CD14-positive monocyte (primary cell): ENCODE data around the gene PIH1D1. TPM values are rescaled to one million over a fixed set of nuclear protein-coding genes. Genes with fewer than 3 reads are reported as not detected.
A peak's percentile ranks its signal among the peaks of the same experiment; 100 is the strongest.

Experiments
- DNase-seq, 3 donors: peaks; one replicate each; pipeline ENCODE4 v3.0.0-alpha.2; 2011 to 2022
- H2AFZ ChIP-seq: 2 replicates; pipeline ENCODE4 v1.6.0; 2012; ENCODE audit warnings: mild to moderate bottlenecking, low read depth, low read length, inconsistent platforms; ENCODE audit not compliant: insufficient read depth, poor library complexity, severe bottlenecking
- H3K27ac ChIP-seq, 2 donors: 1 replicate in 1 of 2; 2 replicates in 1 of 2; pipeline ENCODE4 v1.5.1; 2012 to 2013; ENCODE audit warnings: low read length in 2 of 2, control low read depth in 1 of 2, inconsistent platforms in 1 of 2, low read depth in 1 of 2, mild to moderate bottlenecking in 1 of 2
- H3K27me3 ChIP-seq, 2 donors: one replicate each; pipeline versions ENCODE4 v1.6.0 to v1.6.1; 2011 to 2013; ENCODE audit warnings: low read length in 2 of 2; ENCODE audit not compliant: control insufficient read depth in 2 of 2, insufficient read depth in 2 of 2
- H3K36me3 ChIP-seq, 2 donors: replicated peaks in 1 of 2; 1 replicate in 1 of 2; 2 replicates in 1 of 2; pipeline versions ENCODE4 v1.5.1 to v1.6.1; 2012 to 2013; ENCODE audit warnings: low read length in 2 of 2, control low read depth in 1 of 2, inconsistent platforms in 1 of 2, mild to moderate bottlenecking in 1 of 2; ENCODE audit not compliant: insufficient read depth in 2 of 2, control insufficient read depth in 1 of 2
- H3K4me1 ChIP-seq, 2 donors: 1 replicate in 1 of 2; 2 replicates in 1 of 2; pipeline versions ENCODE4 v1.5.1 to v1.6.1; 2012 to 2013; ENCODE audit warnings: low read length in 2 of 2, control low read depth in 1 of 2, inconsistent platforms in 1 of 2, mild to moderate bottlenecking in 1 of 2, moderate library complexity in 1 of 2; ENCODE audit not compliant: insufficient read depth in 2 of 2, control insufficient read depth in 1 of 2
- H3K4me2 ChIP-seq: replicated peaks from 2 replicates; pipeline ENCODE3; 2012; ENCODE audit warnings: low read length, moderate library complexity, mild to moderate bottlenecking; ENCODE audit not compliant: poor library complexity, severe bottlenecking; ENCODE audit errors: extremely low read depth
- H3K4me3 ChIP-seq, 3 experiments: fragments of 200-600 bp in 1 of 3; sonication (generic) in 1 of 3; replicated peaks in 1 of 3; 1 replicate in 2 of 3; 2 replicates in 1 of 3; pipeline ENCODE4 v1.5.1; 2011 to 2013; ENCODE audit warnings: low read length in 3 of 3, mild to moderate bottlenecking in 3 of 3, control low read depth in 2 of 3, low read depth in 2 of 3, inconsistent platforms in 1 of 3, moderate library complexity in 1 of 3
- H3K79me2 ChIP-seq: 2 replicates; pipeline ENCODE4 v1.6.0; 2012; ENCODE audit warnings: mild to moderate bottlenecking, control low read depth, inconsistent platforms, low read length, moderate library complexity; ENCODE audit not compliant: insufficient read depth
- H3K9ac ChIP-seq: 2 replicates; pipeline ENCODE4 v1.6.0; 2017; ENCODE audit warnings: low read length, mild to moderate bottlenecking; ENCODE audit not compliant: insufficient read depth, poor library complexity, severe bottlenecking
- H3K9me3 ChIP-seq, 2 donors: replicated peaks in 1 of 2; 1 replicate in 1 of 2; 2 replicates in 1 of 2; pipeline versions ENCODE4 v1.5.1 to v1.6.1; 2012 to 2013; ENCODE audit warnings: low read length in 2 of 2, control low read depth in 1 of 2; ENCODE audit not compliant: control insufficient read depth in 1 of 2, insufficient read depth in 1 of 2
- H4K20me1 ChIP-seq: 2 replicates; pipeline ENCODE4 v1.6.0; 2012; ENCODE audit warnings: mild to moderate bottlenecking, low read length, control low read depth, moderate library complexity; ENCODE audit not compliant: insufficient read depth
- H3K27ac Mint-ChIP-seq, 7 donors: one replicate each; pipeline ENCODE4 v1.8.0; 2020; ENCODE audit warnings: mild to moderate bottlenecking in 7 of 7, mixed read lengths in 7 of 7, moderate library complexity in 6 of 7, inconsistent platforms in 2 of 7
- H3K27me3 Mint-ChIP-seq, 3 donors: one replicate each; pipeline ENCODE4 v1.8.0; 2021 to 2022; ENCODE audit warnings: low read depth in 3 of 3, mild to moderate bottlenecking in 3 of 3, mixed read lengths in 3 of 3, moderate library complexity in 3 of 3, inconsistent platforms in 1 of 3
- H3K36me3 Mint-ChIP-seq, 2 donors: one replicate each; pipeline ENCODE4 v1.8.0; 2020; ENCODE audit warnings: mixed read lengths in 2 of 2, inconsistent platforms in 1 of 2, mild to moderate bottlenecking in 1 of 2
- H3K4me1 Mint-ChIP-seq: one replicate; pipeline ENCODE4 v1.8.0; 2020; ENCODE audit warnings: mild to moderate bottlenecking, mixed read lengths
- H3K4me3 Mint-ChIP-seq, 2 donors: one replicate each; pipeline ENCODE4 v1.8.0; 2020; ENCODE audit warnings: mild to moderate bottlenecking in 2 of 2, mixed read lengths in 2 of 2, moderate library complexity in 1 of 2
- H3K9me3 Mint-ChIP-seq, 7 donors: one replicate each; pipeline ENCODE4 v1.8.0; 2020 to 2022; ENCODE audit warnings: mixed read lengths in 7 of 7, mild to moderate bottlenecking in 6 of 7, moderate library complexity in 6 of 7, inconsistent platforms in 2 of 7
- CTCF ChIP-seq: fragments of 200-600 bp; IDR thresholded peaks from one replicate; pipeline ENCODE4 v1.8.0; 2022; ENCODE audit warnings: antibody characterized with exemption, mild to moderate bottlenecking
- WGBS: methylation state at CpG from one replicate; pipeline ENCODE4 v1.1.5; 2013; ENCODE audit warnings: missing lambda C conversion rate; ENCODE audit not compliant: insufficient coverage; 5-methylcytosine and 5-hydroxymethylcytosine counted together
- intact Hi-C, 2 donors: fragments of 100-400 bp; cut with micrococcal nuclease; formaldehyde crosslinking; loops; one replicate each; pipeline versions ENCODE4 v1.15.0 to v1.15.1; 2023
- polyA plus RNA-seq, 3 donors: library from polyadenylated mRNA; depleted of rRNA in 1 of 3; unstranded in 2 of 3; stranded (reverse) in 1 of 3; fragments of 300-500 nt in 2 of 3; fragments of >200 nt in 1 of 3; fragmentation: Illumina TruSeq in 2 of 3; gene quantifications; 1 replicate in 2 of 3; 2 replicates in 1 of 3; pipeline ENCODE4 v1.2.3, GENCODE V29; 2012 to 2021
- small RNA-seq: library from RNA; depleted of rRNA; stranded (forward); fragments of <200 nt; gene quantifications from one replicate; pipeline ENCODE3, GENCODE V24; 2012; ENCODE audit warnings: low read depth; ENCODE audit not compliant: insufficient read length

PIH1D1 gene
- polyA plus RNA-seq, 3 donors, result 62.3 to 102 (median 83.9) TPM

DNA sequence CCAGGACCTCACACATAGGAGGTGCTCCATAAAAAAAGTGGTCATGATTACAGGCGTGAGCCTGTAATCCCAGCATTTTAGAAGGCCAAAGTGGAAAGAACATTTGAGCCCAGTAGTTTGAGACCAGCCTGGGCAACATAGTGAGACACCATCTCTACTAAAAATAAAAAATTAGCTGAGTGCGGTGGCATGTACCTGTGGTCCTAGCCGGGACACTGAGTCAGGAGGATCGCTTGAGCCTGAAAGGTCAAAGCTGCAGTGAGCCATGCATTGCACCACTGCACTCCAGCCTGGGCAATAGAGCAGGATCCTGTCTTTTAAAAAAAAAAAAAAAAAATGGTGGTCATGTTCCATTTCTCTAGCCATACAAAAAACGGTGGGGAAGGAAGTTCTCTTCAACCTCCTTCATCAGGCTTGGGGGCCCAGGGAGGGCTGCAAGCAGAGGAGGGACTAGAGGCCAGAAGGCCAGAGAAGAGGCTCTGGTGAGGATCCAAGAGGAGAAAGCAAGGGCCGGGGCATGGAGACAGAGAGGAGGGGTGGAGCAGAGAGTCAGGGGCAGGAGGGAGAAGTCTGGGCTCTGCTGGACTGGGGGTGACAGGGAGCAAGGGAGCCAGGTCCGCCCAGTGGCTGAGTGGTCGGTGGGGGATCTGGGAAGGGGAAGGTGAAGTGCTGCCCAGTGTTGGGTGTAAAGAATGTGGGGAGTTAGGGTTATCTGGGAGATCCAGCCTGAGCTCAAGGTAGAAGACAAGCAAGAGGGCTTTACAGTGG lies 54.7 kb downstream of the PIH1D1 start:
- Mint-ChIP-seq H3K4me1 (peaks cover 8% of the 10 kb centered on the region), H3K4me3 (no peak overlapping the region), H3K9me3 (peaks cover 0 to 1% (median 0%) of the 10 kb centered on the region in 7 donors), H3K36me3 (no peaks in the 10 kb centered on the region), H3K27ac (no peak overlapping the region), H3K27me3 (peaks cover 1 to 15% (median 8%) of the 10 kb centered on the region in 3 donors)
- no peaks in the 10 kb centered on the region for H4K20me1 ChIP-seq
- H3K9me3 ChIP-seq, result no peaks in the 10 kb centered on the region
- no peaks in the 10 kb centered on the region for H3K79me2 ChIP-seq
- H3K27me3 ChIP-seq, result no peaks in the 10 kb centered on the region
- no peak overlapping the region for H3K4me3 ChIP-seq
- no peak overlapping the region for H3K27ac ChIP-seq
- no peak overlapping the region for H3K9ac ChIP-seq
- WGBS, result 93% methylated on average over 6 of the region's 8 CpGs
- no peak overlapping the region for H3K4me2 ChIP-seq
- TF ChIP-seq CTCF, result no peak
- intact Hi-C loops, result no loop called here
- no peaks in the 10 kb centered on the region for H3K36me3 ChIP-seq
- H3K4me1 ChIP-seq, result no peaks in the 10 kb centered on the region
- no peak overlapping the region for H2AFZ ChIP-seq
- DNase-seq, result no peak

Small RNA genes lying within 50 kb of the gene (small RNA-seq; reads per million reads assigned to genes)
- gene MIR150, result 60.9 reads per million, percentile 94 among the genes with 10 or more reads in this experiment
- not detected for gene SNORD32A
- not detected for gene SNORD33
- gene SNORD34, result not detected
- gene SNORD35A, result not detected
- gene SNORD35B, result not detected

Other genes starting within 250 kb of the PIH1D1 start
- gene SLC6A16, start 126.6 kb downstream of the PIH1D1 start, polyA plus RNA-seq, result 1 to 10 TPM in 1 of 3 donors, under 1 TPM in 2; 0.21 to 1.5 (median 0.55) TPM
- gene CD37, start 116.4 kb downstream of the PIH1D1 start, polyA plus RNA-seq, result 100 to 1,000 TPM; 147 to 380 (median 194) TPM
- gene TEAD2, start 89.4 kb downstream of the PIH1D1 start, polyA plus RNA-seq, result not detected
- gene DKKL1, start 87.9 kb downstream of the PIH1D1 start, polyA plus RNA-seq, result not detected
- gene KASH5, start 63.6 kb downstream of the PIH1D1 start, polyA plus RNA-seq, result not detected
- gene PTH2, start 28.4 kb downstream of the PIH1D1 start, polyA plus RNA-seq, result not detected
- not detected for gene GFY, start 26.4 kb downstream of the PIH1D1 start, polyA plus RNA-seq
- under 1 TPM in 2 of 3 donors, not detected in 1; 0.04 to 0.09 TPM for gene SLC17A7, start 10.3 kb downstream of the PIH1D1 start, polyA plus RNA-seq
- gene ALDH16A1, start 1.4 kb upstream of the PIH1D1 start, polyA plus RNA-seq, result 10 to 100 TPM; 30.8 to 39.5 (median 31.2) TPM
- 10 to 100 TPM in 1 of 3 donors, 1 to 10 TPM in 2; 5.0 to 13.8 (median 6.9) TPM for gene FLT3LG, start 22.4 kb upstream of the PIH1D1 start, polyA plus RNA-seq
- 1,000 to 10,000 TPM in 1 of 3 donors, 100 to 1,000 TPM in 2; 655 to 1,621 (median 663) TPM for gene RPL13A, start 35.8 kb upstream of the PIH1D1 start, polyA plus RNA-seq
- gene RPS11, start 44.6 kb upstream of the PIH1D1 start, polyA plus RNA-seq, result 1,000 to 10,000 TPM; 1,103 to 4,925 (median 1,481) TPM
- 100 to 1,000 TPM; 720 to 930 (median 724) TPM for gene FCGRT, start 60.8 kb upstream of the PIH1D1 start, polyA plus RNA-seq
- 10 to 100 TPM in 1 of 3 donors, not detected in 2; 50.2 TPM for gene RCN3, start 76.2 kb upstream of the PIH1D1 start, polyA plus RNA-seq
- 100 to 1,000 TPM in 1 of 3 donors, 10 to 100 TPM in 2; 63.4 to 120 (median 96.4) TPM for gene NOSIP, start 128.7 kb upstream of the PIH1D1 start, polyA plus RNA-seq
- under 1 TPM in 1 of 3 donors, not detected in 2; 0.49 TPM for gene PRRG2, start 129.5 kb upstream of the PIH1D1 start, polyA plus RNA-seq
- gene PRR12, start 139.4 kb upstream of the PIH1D1 start, polyA plus RNA-seq, result 1 to 10 TPM in 1 of 3 donors, under 1 TPM in 2; 0.04 to 3.3 (median 0.11) TPM
- 10 to 100 TPM; 74.9 to 91.7 (median 80.0) TPM for gene RRAS, start 188.3 kb upstream of the PIH1D1 start, polyA plus RNA-seq
- gene SCAF1, start 190.4 kb upstream of the PIH1D1 start, polyA plus RNA-seq, result 1 to 10 TPM in 1 of 3 donors, under 1 TPM in 2; 0.39 to 7.5 (median 0.68) TPM
- gene IRF3, start 214.0 kb upstream of the PIH1D1 start, polyA plus RNA-seq, result 100 to 1,000 TPM in 1 of 3 donors, 10 to 100 TPM in 2; 29.8 to 115 (median 41.1) TPM
- gene BCL2L12, start 214.1 kb upstream of the PIH1D1 start, polyA plus RNA-seq, result 10 to 100 TPM in 1 of 3 donors, 1 to 10 TPM in 2; 5.7 to 10.3 (median 8.6) TPM
- gene PRMT1, start 225.5 kb upstream of the PIH1D1 start, polyA plus RNA-seq, result 10 to 100 TPM; 60.1 to 94.4 (median 74.3) TPM
- gene ADM5, start 237.8 kb upstream of the PIH1D1 start, polyA plus RNA-seq, result 1 to 10 TPM in 1 of 3 donors, not detected in 2; 1.2 TPM
- gene CPT1C, start 239.3 kb upstream of the PIH1D1 start, polyA plus RNA-seq, result not detected